Stimulated activated CD8-positive, alpha-beta memory T cell treated with anti-CD3 and anti-CD28 coated beads, Interleukin-4, amount 100 ng/mL, for 4 hours (primary cell): ENCODE results near the gene OGDHL.

ENCODE experiments used
- DNase-seq, 2 donors: peaks; one replicate each; pipeline ENCODE4 v3.0.0-alpha.2; 2020; ENCODE audit warnings: low read depth in 2 of 2, low spot score in 1 of 2

The OGDHL gene

GRCh38 chr10:49691588-49691987 is 70.5 kb downstream of the OGDHL start:
- no peak for DNase-seq

GRCh38 chr10:49690698-49691356 is 71.3 kb downstream of the OGDHL start:
- DNase-seq, result no peak

GRCh38 chr10:49689882-49690510 is 72.1 kb downstream of the OGDHL start:
- no peak for DNase-seq

- DNase-seq, result no peak
Observed at GRCh38 chr10:49688920-49689319, 73.2 kb downstream of the OGDHL start.

- DNase-seq, result no peak
Observed at GRCh38 chr10:49688261-49688846, 73.8 kb downstream of the OGDHL start.

GRCh38 chr10:49686651-49687050 is 75.5 kb downstream of the OGDHL start:
- DNase-seq, result no peak
